GM12801 (cell line): Measurements from ENCODE around the gene MAFF.

Experiments used
- TF ChIP-seq, protein P1 (sequence below): IDR thresholded peaks from one replicate; pipeline ENCODE4 v1.5.1; 2011; ENCODE audit warnings: control low read depth; ENCODE audit not compliant: insufficient read length; ENCODE audit errors: extremely low read depth

Gene MAFF

DNA sequence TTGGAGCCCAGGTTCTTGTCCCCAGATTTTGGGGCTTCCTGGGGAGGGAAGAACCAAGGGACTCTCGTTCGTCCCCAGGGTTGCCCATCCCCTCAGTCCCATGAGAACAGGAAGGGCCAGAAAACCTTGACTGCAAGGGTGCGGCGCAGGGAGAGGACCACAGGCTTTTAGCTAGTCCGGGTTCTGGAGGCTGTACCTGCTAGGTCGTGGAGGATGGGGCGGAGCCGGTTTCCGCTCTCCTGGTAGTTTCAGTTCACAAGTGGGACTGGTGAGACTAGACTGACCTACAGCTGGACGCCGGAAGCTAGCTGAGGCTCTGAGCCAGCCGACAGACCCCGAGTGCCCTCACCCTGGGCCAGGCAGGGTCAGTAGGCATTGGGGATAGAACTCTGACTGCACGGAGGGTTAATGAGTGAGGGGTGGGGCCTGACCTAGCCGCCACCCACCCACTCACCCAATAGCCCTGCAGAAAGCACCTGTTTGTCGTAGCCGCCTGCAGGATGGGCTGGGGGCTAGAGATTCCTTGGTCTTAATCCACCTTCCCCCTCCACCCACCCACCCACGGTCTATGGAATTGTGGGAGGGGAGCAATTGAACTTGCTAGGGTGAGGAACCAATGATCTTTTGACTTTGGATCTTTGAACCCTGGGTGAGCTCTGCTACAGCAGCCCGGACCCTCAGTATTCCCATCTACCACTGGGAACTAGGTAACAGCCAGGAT, 1.5 kb downstream of the MAFF start:
- TF ChIP-seq, protein P1, sequence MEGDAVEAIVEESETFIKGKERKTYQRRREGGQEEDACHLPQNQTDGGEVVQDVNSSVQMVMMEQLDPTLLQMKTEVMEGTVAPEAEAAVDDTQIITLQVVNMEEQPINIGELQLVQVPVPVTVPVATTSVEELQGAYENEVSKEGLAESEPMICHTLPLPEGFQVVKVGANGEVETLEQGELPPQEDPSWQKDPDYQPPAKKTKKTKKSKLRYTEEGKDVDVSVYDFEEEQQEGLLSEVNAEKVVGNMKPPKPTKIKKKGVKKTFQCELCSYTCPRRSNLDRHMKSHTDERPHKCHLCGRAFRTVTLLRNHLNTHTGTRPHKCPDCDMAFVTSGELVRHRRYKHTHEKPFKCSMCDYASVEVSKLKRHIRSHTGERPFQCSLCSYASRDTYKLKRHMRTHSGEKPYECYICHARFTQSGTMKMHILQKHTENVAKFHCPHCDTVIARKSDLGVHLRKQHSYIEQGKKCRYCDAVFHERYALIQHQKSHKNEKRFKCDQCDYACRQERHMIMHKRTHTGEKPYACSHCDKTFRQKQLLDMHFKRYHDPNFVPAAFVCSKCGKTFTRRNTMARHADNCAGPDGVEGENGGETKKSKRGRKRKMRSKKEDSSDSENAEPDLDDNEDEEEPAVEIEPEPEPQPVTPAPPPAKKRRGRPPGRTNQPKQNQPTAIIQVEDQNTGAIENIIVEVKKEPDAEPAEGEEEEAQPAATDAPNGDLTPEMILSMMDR: no peak

DNA sequence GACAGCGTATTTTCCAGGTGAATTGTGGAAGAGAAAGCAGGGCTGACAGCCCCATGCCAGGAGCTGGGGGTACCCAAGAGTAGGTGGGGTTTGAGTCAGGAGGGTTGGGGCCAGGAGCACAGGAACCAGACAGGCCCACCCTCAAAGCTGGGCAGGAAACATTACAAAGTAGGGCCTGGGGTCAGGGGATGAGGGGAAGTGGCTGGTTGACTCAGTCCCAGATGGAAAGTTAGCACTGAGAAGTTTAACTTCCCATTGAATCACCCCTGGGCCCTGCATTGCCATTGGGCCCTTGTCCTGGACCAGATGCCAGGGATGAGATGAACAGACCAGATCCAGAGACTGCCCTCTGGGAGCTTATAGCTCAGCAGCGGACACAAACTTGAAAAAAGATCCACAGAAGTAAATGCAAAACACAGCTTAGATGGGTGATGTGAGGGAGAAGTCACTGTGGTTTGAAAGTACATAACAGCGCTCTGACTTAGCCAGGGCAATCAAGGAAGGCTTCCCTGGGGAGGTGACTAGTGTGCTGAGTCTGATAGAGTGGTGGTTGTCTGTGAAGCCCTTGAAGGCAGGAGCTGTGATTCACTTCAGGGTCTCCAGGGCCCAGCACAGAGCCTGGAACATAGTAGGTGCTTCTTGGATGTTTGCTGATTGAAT, 2.2 kb downstream of the MAFF start:
- TF ChIP-seq, protein P1: no peak

DNA sequence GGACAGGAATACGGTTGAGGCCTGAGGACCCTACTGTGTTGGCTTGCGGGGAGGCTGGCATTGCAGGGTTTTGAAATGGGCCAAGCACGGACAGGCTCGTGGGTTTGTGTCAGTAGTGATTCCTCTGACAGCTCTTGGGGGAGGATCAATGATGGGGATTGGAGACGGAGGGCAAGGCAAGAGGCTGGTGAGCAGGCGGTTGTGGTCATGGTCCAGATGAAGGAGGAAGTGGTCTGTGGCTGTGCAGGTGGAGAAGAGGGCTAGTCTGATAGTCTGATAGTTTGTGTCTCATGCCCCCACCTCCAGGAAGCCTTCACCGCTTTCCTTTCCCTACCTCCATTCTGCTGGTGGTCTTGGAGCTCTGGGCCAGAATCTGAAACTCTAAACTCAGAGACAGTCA, 3.0 kb downstream of the MAFF start:
- TF ChIP-seq, protein P1: no peak

DNA sequence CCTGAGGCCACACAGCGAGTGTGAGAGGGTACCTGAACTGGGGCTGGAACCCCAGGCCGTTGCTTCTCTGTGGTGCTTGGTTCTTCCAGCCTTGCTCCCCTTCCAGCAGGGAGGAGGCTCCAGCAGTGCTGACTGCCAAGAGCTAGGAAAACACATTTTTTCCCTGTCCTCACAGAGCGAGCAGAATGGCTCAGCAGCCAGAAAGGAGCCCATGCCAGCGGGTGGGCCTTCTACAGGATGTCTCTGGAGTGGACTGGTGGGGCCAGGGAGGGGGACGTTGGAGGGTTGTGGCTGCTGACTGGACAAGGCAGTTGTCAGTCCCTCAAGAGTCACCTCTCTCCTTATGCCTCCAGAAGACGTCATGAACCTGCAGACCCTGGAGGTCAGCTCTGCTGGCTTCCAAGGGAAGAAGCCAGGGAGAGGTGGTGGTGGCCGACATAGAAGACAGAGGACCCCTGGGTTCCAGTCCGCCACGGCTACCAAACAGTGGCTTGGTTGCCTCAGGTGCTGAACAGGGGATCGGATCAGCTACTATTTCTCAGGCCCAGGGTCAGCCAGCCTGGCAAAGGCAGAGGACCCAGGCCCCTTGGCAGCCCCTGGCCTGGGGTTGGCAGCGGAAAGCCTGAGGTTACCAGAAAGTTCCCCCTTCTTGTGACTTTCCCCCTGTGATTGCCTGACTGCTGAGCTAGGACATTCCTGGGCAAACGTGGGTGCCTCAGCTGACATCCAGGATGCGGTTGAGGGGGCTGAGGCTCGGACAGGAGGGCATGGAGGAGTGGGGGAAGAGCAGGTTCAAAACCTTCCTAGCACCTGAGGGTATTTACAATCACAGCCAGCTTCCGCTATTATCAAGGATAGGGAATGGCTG, 3.7 kb downstream of the MAFF start:
- TF ChIP-seq, protein P1: no peak

DNA sequence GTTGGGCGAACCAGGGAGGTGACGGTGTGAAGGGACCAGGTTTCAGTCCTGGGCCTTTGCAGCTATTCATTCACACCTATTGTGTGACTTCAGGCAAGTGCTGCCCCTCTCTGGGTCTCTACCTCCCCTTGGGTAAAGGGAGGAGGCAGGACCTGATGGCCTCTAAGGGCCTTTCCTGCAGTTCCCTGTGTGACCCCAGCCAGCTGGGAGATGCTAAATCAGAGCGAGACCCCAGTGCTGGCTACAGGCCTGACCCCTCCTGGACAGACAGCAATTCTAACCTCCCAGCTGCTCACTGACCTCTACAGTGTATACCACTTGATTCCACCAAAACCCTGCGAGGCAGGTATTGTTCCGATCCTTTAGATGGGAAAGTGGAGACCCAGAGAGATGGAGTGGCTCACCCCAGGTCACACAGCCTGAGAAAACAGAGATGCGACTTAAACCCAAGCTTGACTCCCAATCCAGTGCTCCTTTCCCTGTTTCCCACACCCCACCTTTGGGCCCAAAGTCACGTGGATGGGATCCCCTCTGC, 6.2 kb downstream of the MAFF start:
- TF ChIP-seq, protein P1: no peak

DNA sequence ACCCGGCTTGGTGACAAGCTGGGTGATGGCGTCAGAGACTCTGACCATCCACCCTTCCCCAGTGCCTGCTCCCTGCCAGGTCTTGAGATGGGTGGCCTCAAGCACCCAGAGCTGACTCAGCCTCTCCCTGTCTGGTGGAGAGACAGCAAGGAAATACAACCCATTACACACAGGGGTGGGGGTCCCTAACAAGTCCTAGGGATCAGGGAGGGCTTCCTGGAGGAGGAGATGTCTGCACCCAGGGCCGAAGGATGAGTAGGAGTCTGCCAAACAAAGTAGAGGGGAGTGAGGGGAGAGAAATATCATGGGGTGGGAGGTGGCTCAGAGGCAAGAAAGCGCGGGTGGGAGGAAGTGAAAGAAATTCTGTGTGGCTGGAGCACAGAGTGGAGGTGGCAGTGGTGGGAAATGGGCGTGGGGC, 6.8 kb downstream of the MAFF start:
- TF ChIP-seq, protein P1: no peak

DNA sequence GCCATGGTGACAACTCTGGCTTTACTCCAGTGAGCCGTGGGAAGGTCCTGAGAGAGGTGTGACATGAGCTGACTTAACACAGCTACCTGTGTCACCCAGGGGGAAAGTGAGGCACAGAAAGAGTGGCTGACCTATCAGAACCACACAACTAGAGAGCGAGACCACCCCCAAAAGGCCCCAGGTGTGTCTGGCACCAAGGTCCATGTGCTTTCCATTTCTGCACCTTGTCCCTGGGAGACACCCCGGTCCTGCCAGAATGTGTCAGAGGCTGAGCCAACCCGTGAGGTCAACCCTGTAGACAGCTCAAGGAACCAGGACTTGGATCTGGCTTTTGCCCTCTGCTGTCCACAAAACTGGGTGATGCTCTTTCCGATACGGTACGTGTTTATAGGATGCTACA, 9.8 kb downstream of the MAFF start:
- TF ChIP-seq, protein P1: no peak
